CD14-positive monocyte (primary cell): ENCODE data around the gene ZCCHC14. TPM values are rescaled to one million over a fixed set of nuclear protein-coding genes. Genes with fewer than 3 reads are reported as not detected.

Experiments
- DNase-seq, 3 donors: peaks; one replicate each; pipeline ENCODE4 v3.0.0-alpha.2; 2011 to 2022
- H2AFZ ChIP-seq: 2 replicates; pipeline ENCODE4 v1.6.0; 2012; ENCODE audit warnings: mild to moderate bottlenecking, low read depth, low read length, inconsistent platforms; ENCODE audit not compliant: insufficient read depth, poor library complexity, severe bottlenecking
- H3K27ac ChIP-seq, 2 donors: 1 replicate in 1 of 2; 2 replicates in 1 of 2; pipeline ENCODE4 v1.5.1; 2012 to 2013; ENCODE audit warnings: low read length in 2 of 2, control low read depth in 1 of 2, inconsistent platforms in 1 of 2, low read depth in 1 of 2, mild to moderate bottlenecking in 1 of 2
- H3K27me3 ChIP-seq, 2 donors: one replicate each; pipeline versions ENCODE4 v1.6.0 to v1.6.1; 2011 to 2013; ENCODE audit warnings: low read length in 2 of 2; ENCODE audit not compliant: control insufficient read depth in 2 of 2, insufficient read depth in 2 of 2
- H3K36me3 ChIP-seq, 2 donors: replicated peaks in 1 of 2; 1 replicate in 1 of 2; 2 replicates in 1 of 2; pipeline versions ENCODE4 v1.5.1 to v1.6.1; 2012 to 2013; ENCODE audit warnings: low read length in 2 of 2, control low read depth in 1 of 2, inconsistent platforms in 1 of 2, mild to moderate bottlenecking in 1 of 2; ENCODE audit not compliant: insufficient read depth in 2 of 2, control insufficient read depth in 1 of 2
- H3K4me1 ChIP-seq, 2 donors: 1 replicate in 1 of 2; 2 replicates in 1 of 2; pipeline versions ENCODE4 v1.5.1 to v1.6.1; 2012 to 2013; ENCODE audit warnings: low read length in 2 of 2, control low read depth in 1 of 2, inconsistent platforms in 1 of 2, mild to moderate bottlenecking in 1 of 2, moderate library complexity in 1 of 2; ENCODE audit not compliant: insufficient read depth in 2 of 2, control insufficient read depth in 1 of 2
- H3K4me2 ChIP-seq: replicated peaks from 2 replicates; pipeline ENCODE3; 2012; ENCODE audit warnings: low read length, moderate library complexity, mild to moderate bottlenecking; ENCODE audit not compliant: poor library complexity, severe bottlenecking; ENCODE audit errors: extremely low read depth
- H3K4me3 ChIP-seq, 3 experiments: fragments of 200-600 bp in 1 of 3; sonication (generic) in 1 of 3; replicated peaks in 1 of 3; 1 replicate in 2 of 3; 2 replicates in 1 of 3; pipeline ENCODE4 v1.5.1; 2011 to 2013; ENCODE audit warnings: low read length in 3 of 3, mild to moderate bottlenecking in 3 of 3, control low read depth in 2 of 3, low read depth in 2 of 3, inconsistent platforms in 1 of 3, moderate library complexity in 1 of 3
- H3K79me2 ChIP-seq: 2 replicates; pipeline ENCODE4 v1.6.0; 2012; ENCODE audit warnings: mild to moderate bottlenecking, control low read depth, inconsistent platforms, low read length, moderate library complexity; ENCODE audit not compliant: insufficient read depth
- H3K9ac ChIP-seq: 2 replicates; pipeline ENCODE4 v1.6.0; 2017; ENCODE audit warnings: low read length, mild to moderate bottlenecking; ENCODE audit not compliant: insufficient read depth, poor library complexity, severe bottlenecking
- H3K9me3 ChIP-seq, 2 donors: replicated peaks in 1 of 2; 1 replicate in 1 of 2; 2 replicates in 1 of 2; pipeline versions ENCODE4 v1.5.1 to v1.6.1; 2012 to 2013; ENCODE audit warnings: low read length in 2 of 2, control low read depth in 1 of 2; ENCODE audit not compliant: control insufficient read depth in 1 of 2, insufficient read depth in 1 of 2
- H4K20me1 ChIP-seq: 2 replicates; pipeline ENCODE4 v1.6.0; 2012; ENCODE audit warnings: mild to moderate bottlenecking, low read length, control low read depth, moderate library complexity; ENCODE audit not compliant: insufficient read depth
- H3K27ac Mint-ChIP-seq, 7 donors: one replicate each; pipeline ENCODE4 v1.8.0; 2020; ENCODE audit warnings: mild to moderate bottlenecking in 7 of 7, mixed read lengths in 7 of 7, moderate library complexity in 6 of 7, inconsistent platforms in 2 of 7
- H3K27me3 Mint-ChIP-seq, 3 donors: one replicate each; pipeline ENCODE4 v1.8.0; 2021 to 2022; ENCODE audit warnings: low read depth in 3 of 3, mild to moderate bottlenecking in 3 of 3, mixed read lengths in 3 of 3, moderate library complexity in 3 of 3, inconsistent platforms in 1 of 3
- H3K36me3 Mint-ChIP-seq, 2 donors: one replicate each; pipeline ENCODE4 v1.8.0; 2020; ENCODE audit warnings: mixed read lengths in 2 of 2, inconsistent platforms in 1 of 2, mild to moderate bottlenecking in 1 of 2
- H3K4me1 Mint-ChIP-seq: one replicate; pipeline ENCODE4 v1.8.0; 2020; ENCODE audit warnings: mild to moderate bottlenecking, mixed read lengths
- H3K4me3 Mint-ChIP-seq, 2 donors: one replicate each; pipeline ENCODE4 v1.8.0; 2020; ENCODE audit warnings: mild to moderate bottlenecking in 2 of 2, mixed read lengths in 2 of 2, moderate library complexity in 1 of 2
- H3K9me3 Mint-ChIP-seq, 7 donors: one replicate each; pipeline ENCODE4 v1.8.0; 2020 to 2022; ENCODE audit warnings: mixed read lengths in 7 of 7, mild to moderate bottlenecking in 6 of 7, moderate library complexity in 6 of 7, inconsistent platforms in 2 of 7
- CTCF ChIP-seq: fragments of 200-600 bp; IDR thresholded peaks from one replicate; pipeline ENCODE4 v1.8.0; 2022; ENCODE audit warnings: antibody characterized with exemption, mild to moderate bottlenecking
- WGBS: methylation state at CpG from one replicate; pipeline ENCODE4 v1.1.5; 2013; ENCODE audit warnings: missing lambda C conversion rate; ENCODE audit not compliant: insufficient coverage; 5-methylcytosine and 5-hydroxymethylcytosine counted together
- intact Hi-C, 2 donors: fragments of 100-400 bp; cut with micrococcal nuclease; formaldehyde crosslinking; loops; one replicate each; pipeline versions ENCODE4 v1.15.0 to v1.15.1; 2023
- polyA plus RNA-seq, 3 donors: library from polyadenylated mRNA; depleted of rRNA in 1 of 3; unstranded in 2 of 3; stranded (reverse) in 1 of 3; fragments of 300-500 nt in 2 of 3; fragments of >200 nt in 1 of 3; fragmentation: Illumina TruSeq in 2 of 3; gene quantifications; 1 replicate in 2 of 3; 2 replicates in 1 of 3; pipeline ENCODE4 v1.2.3, GENCODE V29; 2012 to 2021

Gene ZCCHC14
- polyA plus RNA-seq, 3 donors = 0.11 to 4.0 (median 0.22) TPM

DNA sequence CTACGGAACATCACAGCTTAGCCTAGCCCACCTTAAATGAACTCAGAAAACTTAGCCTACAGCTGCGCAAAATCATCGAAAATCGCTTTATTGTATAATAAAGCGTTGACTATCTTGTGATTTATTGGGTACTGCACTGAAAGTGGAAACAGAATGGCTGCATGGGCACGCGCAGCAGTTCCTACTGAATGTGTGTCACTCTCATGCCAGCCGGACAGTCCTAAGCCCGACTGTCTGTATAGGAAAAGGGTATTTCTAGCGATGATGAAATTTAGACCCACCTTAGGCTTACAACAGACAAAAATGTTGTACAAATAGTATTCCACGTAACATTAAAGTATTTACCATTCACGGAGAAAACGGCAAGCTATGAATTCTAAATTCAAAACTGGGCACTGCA, 118.5 kb downstream of the ZCCHC14 start:
- Histone ChIP-seq H3K4me3 (no peak overlapping the region), H3K27me3 (peaks cover 40 to 58% of the 10 kb centered on the region in 2 donors), H3K27ac (no peak overlapping the region), H2AFZ (no peak overlapping the region), H3K9me3 (peaks cover 0 to 7% of the 10 kb centered on the region in 2 donors), H3K9ac (no peak overlapping the region), H3K36me3 (no peaks in the 10 kb centered on the region), H3K4me1 (peaks cover under 1 to 3% of the 10 kb centered on the region in 2 donors), H4K20me1 (peaks cover 82% of the 10 kb centered on the region), H3K4me2 (no peak overlapping the region), H3K79me2 (no peaks in the 10 kb centered on the region)
- peaks cover 12% of the 10 kb centered on the region for H3K4me1 Mint-ChIP-seq
- peaks cover 0 to 19% (median 4%) of the 10 kb centered on the region in 7 donors for H3K9me3 Mint-ChIP-seq
- peaks cover 49 to 81% (median 70%) of the 10 kb centered on the region in 3 donors for H3K27me3 Mint-ChIP-seq
- intact Hi-C loops = no loop called here
- no peak overlapping the region for H3K27ac Mint-ChIP-seq
- 100% methylated on average over 7 of the region's 13 CpGs for WGBS
- no peak for TF ChIP-seq CTCF
- peak overlapping the region in 1 of 2 donors; percentile 82 for H3K4me3 Mint-ChIP-seq
- no peak for DNase-seq
- peaks cover 16 to 25% of the 10 kb centered on the region in 2 donors for H3K36me3 Mint-ChIP-seq

DNA sequence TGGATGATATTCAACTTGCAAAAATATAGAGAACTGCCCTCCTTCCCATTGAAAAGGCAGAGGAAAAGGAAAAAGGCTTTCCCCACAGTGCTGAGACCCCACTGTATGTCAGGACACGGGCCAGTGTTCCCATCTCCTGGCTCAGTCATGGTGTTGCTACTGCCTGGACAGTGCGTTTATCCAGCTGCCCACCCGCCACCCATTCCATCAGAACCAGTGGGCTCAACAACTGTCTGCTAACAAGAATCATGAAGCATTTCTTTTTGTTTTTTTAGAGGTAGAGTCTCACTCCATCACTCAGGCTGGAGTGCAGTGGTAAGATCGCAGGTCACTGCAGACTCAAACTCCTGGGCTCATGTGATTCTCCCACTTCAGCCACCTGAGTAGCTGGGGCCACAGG, 120.5 kb downstream of the ZCCHC14 start:
- Histone ChIP-seq H3K9me3 (peaks cover 0 to 13% of the 10 kb centered on the region in 2 donors), H3K4me2 (no peak overlapping the region), H3K4me1 (peaks cover 16 to 18% of the 10 kb centered on the region in 2 donors), H3K27ac (no peak overlapping the region), H3K79me2 (no peaks in the 10 kb centered on the region), H2AFZ (no peak overlapping the region), H3K36me3 (peaks cover 0 to 2% of the 10 kb centered on the region in 2 donors), H4K20me1 (peaks cover 94% of the 10 kb centered on the region), H3K9ac (no peak overlapping the region), H3K27me3 (peaks cover 50 to 69% of the 10 kb centered on the region in 2 donors), H3K4me3 (no peak overlapping the region)
- peaks cover 66 to 86% (median 83%) of the 10 kb centered on the region in 3 donors for H3K27me3 Mint-ChIP-seq
- TF ChIP-seq CTCF = no peak
- peaks cover 18 to 30% of the 10 kb centered on the region in 2 donors for H3K36me3 Mint-ChIP-seq
- H3K9me3 Mint-ChIP-seq = peaks cover 0 to 20% (median 8%) of the 10 kb centered on the region in 7 donors
- peaks cover 27% of the 10 kb centered on the region for H3K4me1 Mint-ChIP-seq
- H3K4me3 Mint-ChIP-seq = peak overlapping the region in 1 of 2 donors; percentile 71
- intact Hi-C loops = no loop called here
- no peak overlapping the region for H3K27ac Mint-ChIP-seq
- no peak for DNase-seq
- WGBS = 100% methylated on average over 2 of the region's 4 CpGs
